PFSK-1 (cell line): Measurements from ENCODE around the gene GRIFIN.

ENCODE experiments used
- FOXP2 ChIP-seq: optimal IDR thresholded peaks from 2 replicates; pipeline ENCODE3; 2011; ENCODE audit warnings: borderline replicate concordance, control low read depth, inconsistent platforms; ENCODE audit not compliant: insufficient read depth; ENCODE audit errors: extremely low read length, extremely low read depth
- POLR2AphosphoS5 ChIP-seq: IDR thresholded peaks from 2 replicates; pipeline ENCODE4 v1.6.1; 2012; ENCODE audit warnings: low read depth, mild to moderate bottlenecking, control low read depth, low read length, moderate library complexity
- REST ChIP-seq, 2 experiments: IDR thresholded peaks; 2 replicates each; pipeline versions ENCODE4 v1.6.1 to v1.8.0; 2011 to 2012; ENCODE audit warnings: low read depth in 2 of 2, low read length in 2 of 2, control low read depth in 1 of 2, inconsistent platforms in 1 of 2, mild to moderate bottlenecking in 1 of 2, moderate library complexity in 1 of 2; ENCODE audit not compliant: insufficient read depth in 1 of 2
- SIN3A ChIP-seq: IDR thresholded peaks from 2 replicates; pipeline ENCODE4 v1.6.1; 2012; ENCODE audit warnings: mild to moderate bottlenecking, low read length, moderate library complexity, borderline replicate concordance; ENCODE audit not compliant: insufficient read depth
- TAF1 ChIP-seq: IDR thresholded peaks from 2 replicates; pipeline ENCODE4 v1.6.1; 2012; ENCODE audit warnings: low read length, control low read depth, borderline replicate concordance; ENCODE audit not compliant: insufficient read depth

The GRIFIN gene

GRCh38 chr7:2490181-2490651 is 14.0 kb upstream of the GRIFIN start:
- no peak for TF ChIP-seq SIN3A
- no peak for TF ChIP-seq POLR2AphosphoS5
- no peak for TF ChIP-seq FOXP2
- no peak for TF ChIP-seq REST (IDR thresholded peaks at IDR 0.05; ENCODE audit: insufficient read depth in 1 of 2, low read depth in 2 of 2, low read length in 2 of 2)
- TF ChIP-seq TAF1: no peak

GRCh38 chr7:2488681-2489080 is 12.5 kb upstream of the GRIFIN start:
- TF ChIP-seq FOXP2 (no peak), SIN3A (no peak), TAF1 (no peak), REST (IDR thresholded peaks at IDR 0.05; ENCODE audit: insufficient read depth in 1 of 2, low read depth in 2 of 2, low read length in 2 of 2) (no peak), POLR2AphosphoS5 (no peak)

DNA sequence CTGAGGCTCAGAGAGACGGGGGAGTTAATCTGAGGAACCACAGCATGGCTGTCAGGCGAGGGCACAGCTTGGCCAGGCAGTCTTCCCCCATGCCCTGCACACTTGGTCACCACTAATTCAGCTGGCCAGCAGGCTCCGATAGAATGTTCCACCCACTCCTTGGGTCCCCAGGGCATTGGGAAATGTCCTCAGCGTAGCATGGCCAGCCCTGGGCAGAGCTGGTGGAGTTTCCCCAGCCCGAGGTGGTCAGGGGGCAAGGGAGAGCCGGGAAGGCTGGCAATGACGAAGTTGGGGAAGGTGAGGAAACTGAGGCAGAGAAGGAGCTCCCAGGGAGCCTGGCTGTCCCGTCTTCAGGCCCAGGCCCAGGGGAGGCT is 12.1 kb upstream of the GRIFIN start:
- TF ChIP-seq TAF1 (no peak), REST (IDR thresholded peaks at IDR 0.05; ENCODE audit: insufficient read depth in 1 of 2, low read depth in 2 of 2, low read length in 2 of 2) (no peak), FOXP2 (no peak), POLR2AphosphoS5 (no peak)

GRCh38 chr7:2487586-2488271 is 11.5 kb upstream of the GRIFIN start:
- no peak for TF ChIP-seq REST (IDR thresholded peaks at IDR 0.05; ENCODE audit: insufficient read depth in 1 of 2, low read depth in 2 of 2, low read length in 2 of 2)
- TF ChIP-seq POLR2AphosphoS5: no peak
- no peak for TF ChIP-seq TAF1
- no peak for TF ChIP-seq FOXP2
- no peak for TF ChIP-seq SIN3A

DNA sequence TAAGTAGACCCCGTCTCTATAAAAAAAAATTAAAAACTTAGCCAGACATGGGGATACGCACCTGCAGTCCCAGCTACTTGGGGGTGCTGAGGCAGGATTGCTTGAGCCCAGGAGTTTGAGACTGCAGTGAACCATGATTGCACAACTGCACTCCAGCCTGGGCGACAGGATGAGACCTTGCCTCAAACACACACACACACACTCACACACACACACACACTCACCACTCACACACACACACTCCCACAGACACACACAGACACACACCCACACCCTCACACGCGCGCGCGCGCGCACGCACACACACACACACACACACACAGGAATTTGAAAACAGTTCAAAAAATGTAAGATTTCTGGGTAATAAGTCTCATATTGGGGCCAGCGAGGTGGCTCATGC is 8.7 kb upstream of the GRIFIN start:
- TF ChIP-seq SIN3A (no peak), POLR2AphosphoS5 (no peak), FOXP2 (no peak), TAF1 (no peak), REST (IDR thresholded peaks at IDR 0.05; ENCODE audit: insufficient read depth in 1 of 2, low read depth in 2 of 2, low read length in 2 of 2) (no peak)
